T-helper 1 cell (primary cell): ENCODE results near the gene AMBRA1.
A peak's percentile ranks its signal among the peaks of the same experiment; 100 is the strongest.

ENCODE experiments used
- DNase-seq, 5 donors: peaks; one replicate each; pipeline ENCODE4 v3.0.0-alpha.2; 2012 to 2020
- total RNA-seq, 4 donors: gene quantifications; one replicate each; lab custom pipeline; 2026; lab: John Stamatoyannopoulos, UW

The AMBRA1 gene
- total RNA-seq = 72.2 to 96.1 (median 85.6) reads per million in 4 donors

- DNase-seq = peak; percentile 41 to 89 (median 61)
Observed at GRCh38 chr11:46593550-46594373, at the start of gene AMBRA1. AMBRA1 (minus strand) TSS chr11:46594023; CDS start chr11:46548380, 45,643 bp downstream.

- no peak for DNase-seq
Observed at GRCh38 chr11:46643531-46643930, 49.7 kb upstream of the AMBRA1 start.

- DNase-seq = no peak
Observed at GRCh38 chr11:46642627-46643335, 49.0 kb upstream of the AMBRA1 start.

GRCh38 chr11:46641639-46642038 is 47.8 kb upstream of the AMBRA1 start:
- DNase-seq = no peak

- no peak for DNase-seq
Observed at GRCh38 chr11:46640036-46640788, 46.4 kb upstream of the AMBRA1 start.

GRCh38 chr11:46639197-46639839 is 45.5 kb upstream of the AMBRA1 start:
- no peak for DNase-seq

GRCh38 chr11:46637546-46637945 is 43.7 kb upstream of the AMBRA1 start:
- DNase-seq = no peak

GRCh38 chr11:46635557-46636139 is 41.8 kb upstream of the AMBRA1 start:
- no peak for DNase-seq

- no peak for DNase-seq
Observed at GRCh38 chr11:46633291-46634217, 39.7 kb upstream of the AMBRA1 start.

- DNase-seq = no peak
Observed at GRCh38 chr11:46632502-46632901, 38.7 kb upstream of the AMBRA1 start.

GRCh38 chr11:46631676-46632075 is 37.9 kb upstream of the AMBRA1 start:
- DNase-seq = no peak

- DNase-seq = no peak
Observed at GRCh38 chr11:46630237-46630636, 36.4 kb upstream of the AMBRA1 start.

- no peak for DNase-seq
Observed at GRCh38 chr11:46628961-46629360, 35.1 kb upstream of the AMBRA1 start.

- no peak for DNase-seq
Observed at GRCh38 chr11:46625406-46625805, 31.6 kb upstream of the AMBRA1 start.

GRCh38 chr11:46618837-46619236 is 25.0 kb upstream of the AMBRA1 start:
- DNase-seq = no peak

GRCh38 chr11:46617972-46618314 is 24.1 kb upstream of the AMBRA1 start:
- no peak for DNase-seq

GRCh38 chr11:46617134-46617971 is 23.5 kb upstream of the AMBRA1 start, which contains the start of the genes ATG13 and HARBI1:
ATG13 (plus strand) TSS chr11:46617553; CDS start chr11:46644292, 26,739 bp downstream.
HARBI1 (minus strand) TSS chr11:46617227; CDS start chr11:46616237, 990 bp downstream.
- peak; percentile 83 to 91 (median 88) for DNase-seq

GRCh38 chr11:46616551-46617133 is 22.8 kb upstream of the AMBRA1 start:
- no peak for DNase-seq

- DNase-seq = no peak
Observed at GRCh38 chr11:46615756-46616155, 21.9 kb upstream of the AMBRA1 start.

- no peak for DNase-seq
Observed at GRCh38 chr11:46612326-46612725, 18.5 kb upstream of the AMBRA1 start.
